ENCODE results near the gene ADCY9.

- TF ChIP-seq CTCF (IDR thresholded peaks at IDR 0.05; ENCODE audit: low read depth, low read length, poor library complexity, severe bottlenecking) (no peak), EZH2phosphoT487 (IDR thresholded peaks at IDR 0.05; ENCODE audit: borderline replicate concordance, low read length) (no peak)
Observed at GRCh38 chr16:4016658-4017057, 99.6 kb downstream of the ADCY9 start.

Measured in DOHH2 (cell line).